ENCODE data around the gene SCAANT1. TPM values are rescaled to one million over a fixed set of nuclear protein-coding genes. Genes with fewer than 3 reads are reported as not detected.

SCAANT1 gene
- polyA plus RNA-seq, 3 donors, result not detected

Small RNA genes within 50 kb of the gene (small RNA-seq; reads per million reads assigned to genes)
- not detected for gene SCAANT1 (ENCODE audit: insufficient read length, low read depth)

Other genes with a start within 250 kb of the SCAANT1 start
- not detected for gene C3orf49, start 93.1 kb downstream of the SCAANT1 start, polyA plus RNA-seq
- gene THOC7, start 48.6 kb downstream of the SCAANT1 start, polyA plus RNA-seq, result 10 to 100 TPM; 22.2 to 74.8 (median 70.1) TPM
- gene ATXN7, start 48.5 kb downstream of the SCAANT1 start, polyA plus RNA-seq, result 10 to 100 TPM in 1 of 3 donors, 1 to 10 TPM in 2; 2.7 to 29.5 (median 3.2) TPM
- 100 to 1,000 TPM in 2 of 3 donors, 10 to 100 TPM in 1; 54.6 to 135 (median 101) TPM for gene PSMD6, start 111.1 kb upstream of the SCAANT1 start, polyA plus RNA-seq